ENCODE results near the gene BMERB1.
"Not testable (repeated sequence)": the region's sequence is repeated elsewhere in the genome, so short reads cannot be mapped to it uniquely, and the experiment has no call there.

Gene BMERB1

DNA sequence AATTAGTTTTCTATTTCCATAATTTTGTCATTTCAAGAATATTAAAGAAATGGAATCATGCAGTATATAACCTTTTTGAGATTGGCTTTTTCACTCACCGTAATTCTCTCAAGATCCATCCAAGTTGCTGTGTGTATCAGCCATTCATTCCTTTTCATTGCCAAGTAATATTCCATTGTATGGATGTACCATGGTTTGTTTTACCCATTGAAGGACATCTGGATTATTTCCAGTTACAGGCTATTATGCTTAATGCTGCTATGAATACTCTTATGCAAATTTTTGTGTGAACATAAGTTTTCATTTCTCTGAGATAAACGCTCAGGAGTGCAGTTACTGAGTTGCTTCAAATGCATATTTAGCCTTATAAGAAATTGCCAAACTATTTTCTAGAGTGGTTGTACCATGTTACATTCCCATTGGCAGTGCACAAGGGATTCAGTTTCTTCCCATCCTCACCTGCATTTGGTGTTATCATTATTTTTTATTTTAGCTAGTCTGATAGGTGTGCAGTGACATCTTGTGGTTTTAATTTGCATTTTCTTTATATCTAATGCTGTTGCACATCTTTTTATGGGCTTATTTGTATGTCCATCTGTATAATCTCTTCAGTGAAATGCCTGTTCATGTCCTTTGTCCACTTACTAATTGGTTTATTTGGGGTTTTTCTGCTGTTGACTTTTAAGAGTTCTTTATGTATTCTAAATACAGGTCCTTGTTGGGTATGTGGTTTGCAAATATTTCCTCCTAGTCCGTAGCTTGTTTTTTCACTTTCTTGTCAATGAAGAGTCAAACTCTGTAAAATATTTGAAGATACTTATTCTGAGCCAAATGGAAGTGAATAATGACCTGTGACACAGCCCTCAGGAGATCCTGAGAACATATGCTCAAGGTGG, 32.7 kb downstream of the BMERB1 start:
- no peak overlapping the region for H3K4me3 ChIP-seq (ENCODE audit: control insufficient read depth, low read depth, low read length)
- no peak for DNase-seq (ENCODE audit: low read depth)
- TF ChIP-seq, protein P1, sequence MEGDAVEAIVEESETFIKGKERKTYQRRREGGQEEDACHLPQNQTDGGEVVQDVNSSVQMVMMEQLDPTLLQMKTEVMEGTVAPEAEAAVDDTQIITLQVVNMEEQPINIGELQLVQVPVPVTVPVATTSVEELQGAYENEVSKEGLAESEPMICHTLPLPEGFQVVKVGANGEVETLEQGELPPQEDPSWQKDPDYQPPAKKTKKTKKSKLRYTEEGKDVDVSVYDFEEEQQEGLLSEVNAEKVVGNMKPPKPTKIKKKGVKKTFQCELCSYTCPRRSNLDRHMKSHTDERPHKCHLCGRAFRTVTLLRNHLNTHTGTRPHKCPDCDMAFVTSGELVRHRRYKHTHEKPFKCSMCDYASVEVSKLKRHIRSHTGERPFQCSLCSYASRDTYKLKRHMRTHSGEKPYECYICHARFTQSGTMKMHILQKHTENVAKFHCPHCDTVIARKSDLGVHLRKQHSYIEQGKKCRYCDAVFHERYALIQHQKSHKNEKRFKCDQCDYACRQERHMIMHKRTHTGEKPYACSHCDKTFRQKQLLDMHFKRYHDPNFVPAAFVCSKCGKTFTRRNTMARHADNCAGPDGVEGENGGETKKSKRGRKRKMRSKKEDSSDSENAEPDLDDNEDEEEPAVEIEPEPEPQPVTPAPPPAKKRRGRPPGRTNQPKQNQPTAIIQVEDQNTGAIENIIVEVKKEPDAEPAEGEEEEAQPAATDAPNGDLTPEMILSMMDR (IDR thresholded peaks at IDR 0.05; ENCODE audit: control insufficient read depth, insufficient read depth, low read depth, low read length, missing control alignments) = peak; percentile 6

GRCh38 chr16:15476971-15477370, 42.6 kb downstream of the BMERB1 start:
- not testable (repeated sequence) for DNase-seq (ENCODE audit: low read depth); H3K4me3 ChIP-seq (ENCODE audit: control insufficient read depth, low read depth, low read length)

- no peak for DNase-seq (ENCODE audit: low read depth)
- TF ChIP-seq, protein P1 (IDR thresholded peaks at IDR 0.05; ENCODE audit: control insufficient read depth, insufficient read depth, low read depth, low read length, missing control alignments) = no peak
- H3K4me3 ChIP-seq (ENCODE audit: control insufficient read depth, low read depth, low read length) = no peak overlapping the region
Observed at GRCh38 chr16:15477802-15478201, 43.4 kb downstream of the BMERB1 start.

DNA sequence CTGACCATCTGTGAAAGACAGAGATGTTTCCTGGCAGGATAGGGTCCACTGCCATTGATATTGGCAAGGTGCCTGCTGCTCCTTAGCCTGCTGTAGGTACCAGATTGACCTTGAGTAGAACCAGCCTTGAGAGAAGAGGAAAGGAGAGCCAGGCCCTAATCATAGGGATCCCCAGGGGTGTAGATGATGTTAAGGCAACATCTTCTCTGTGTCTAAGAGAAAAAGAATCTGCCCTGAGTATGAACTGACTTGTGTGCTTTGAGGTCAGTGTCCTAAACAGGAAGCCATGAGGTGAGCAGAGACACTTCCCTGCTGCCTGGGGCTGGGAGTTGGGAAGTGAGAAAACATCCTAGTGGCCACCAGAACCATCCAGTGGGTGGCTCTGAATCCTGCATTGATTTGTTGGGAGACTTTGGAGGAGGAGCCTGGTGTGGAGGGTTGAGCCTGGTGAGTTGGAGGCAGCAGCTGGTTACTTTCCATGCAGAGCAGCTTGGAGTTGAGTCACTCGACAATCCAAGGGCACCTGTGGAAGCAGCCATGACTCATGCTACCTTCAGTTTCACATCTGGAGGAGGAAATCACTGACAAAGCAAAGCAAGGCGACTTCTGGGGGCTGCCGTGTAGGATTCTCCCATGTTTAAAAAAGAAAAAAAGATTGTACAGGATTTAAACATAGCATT, 47.8 kb downstream of the BMERB1 start:
- H3K4me3 ChIP-seq (ENCODE audit: control insufficient read depth, low read depth, low read length) = no peak overlapping the region
- DNase-seq (ENCODE audit: low read depth) = peak; percentile 83
- TF ChIP-seq, protein P1 (IDR thresholded peaks at IDR 0.05; ENCODE audit: control insufficient read depth, insufficient read depth, low read depth, low read length, missing control alignments) = peak; percentile 35

DNA sequence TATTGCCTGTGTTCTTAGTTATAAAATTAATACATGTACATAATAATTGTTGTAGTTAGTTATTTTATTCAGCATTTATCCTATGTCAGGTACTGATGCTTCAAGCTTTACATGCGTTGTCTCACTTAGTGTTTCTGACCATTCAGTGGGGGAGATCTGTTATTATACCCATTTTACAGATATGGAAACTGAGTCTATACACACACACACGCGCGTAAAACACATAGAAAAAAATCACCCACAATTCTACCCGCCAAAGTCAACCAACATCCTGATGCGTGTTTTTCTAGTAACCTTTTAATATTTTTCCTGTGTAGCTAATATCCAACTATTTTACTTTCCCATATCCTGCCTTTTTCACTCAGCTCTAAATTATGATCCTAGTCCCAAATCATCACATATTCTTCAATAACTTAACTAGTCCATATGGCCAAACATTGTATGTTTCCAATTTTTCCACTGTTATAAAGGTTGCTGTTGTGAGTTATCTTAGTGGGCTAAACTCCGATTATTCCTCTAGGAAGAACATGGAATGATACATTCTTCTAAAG, 48.4 kb downstream of the BMERB1 start:
- TF ChIP-seq, protein P1 (IDR thresholded peaks at IDR 0.05; ENCODE audit: control insufficient read depth, insufficient read depth, low read depth, low read length, missing control alignments) = no peak
- DNase-seq (ENCODE audit: low read depth) = no peak
- H3K4me3 ChIP-seq (ENCODE audit: control insufficient read depth, low read depth, low read length) = no peak overlapping the region

- no peak overlapping the region for H3K4me3 ChIP-seq (ENCODE audit: control insufficient read depth, low read depth, low read length)
- DNase-seq (ENCODE audit: low read depth) = no peak
- TF ChIP-seq, protein P1 (IDR thresholded peaks at IDR 0.05; ENCODE audit: control insufficient read depth, insufficient read depth, low read depth, low read length, missing control alignments) = no peak
Observed at GRCh38 chr16:15483857-15484256, 49.5 kb downstream of the BMERB1 start.

DNA sequence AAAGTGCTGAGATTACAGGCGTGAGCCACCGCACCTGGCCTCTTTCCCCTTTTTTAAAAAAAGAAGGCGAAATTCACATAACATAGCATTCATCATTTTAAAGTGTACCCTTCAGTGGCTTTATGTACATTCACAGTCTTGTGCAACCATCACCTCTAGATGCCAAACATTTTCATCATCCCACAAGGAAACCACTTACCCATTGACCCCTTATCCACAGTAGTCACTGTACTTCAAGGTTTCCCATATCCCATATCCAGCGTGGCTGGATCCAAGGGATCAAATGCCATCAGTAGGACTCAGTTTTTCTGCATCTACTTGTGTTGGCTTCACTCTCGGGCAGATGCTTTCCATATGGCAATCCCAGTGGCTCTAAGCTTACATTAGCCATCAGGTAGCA, 50.3 kb downstream of the BMERB1 start:
- TF ChIP-seq, protein P1 (IDR thresholded peaks at IDR 0.05; ENCODE audit: control insufficient read depth, insufficient read depth, low read depth, low read length, missing control alignments) = no peak
- H3K4me3 ChIP-seq (ENCODE audit: control insufficient read depth, low read depth, low read length) = no peak overlapping the region
- no peak for DNase-seq (ENCODE audit: low read depth)
